Activated CD8-positive, alpha-beta memory T cell treated with anti-CD3 and anti-CD28 coated beads for 4 hours (primary cell): Measurements from ENCODE around the gene CAPN2.
A peak's percentile ranks its signal among the peaks of the same experiment; 100 is the strongest.

ENCODE experiments used
- DNase-seq, 2 donors: peaks; one replicate each; pipeline ENCODE4 v3.0.0-alpha.2; 2020; ENCODE audit warnings: low read depth in 2 of 2

The CAPN2 gene

DNA sequence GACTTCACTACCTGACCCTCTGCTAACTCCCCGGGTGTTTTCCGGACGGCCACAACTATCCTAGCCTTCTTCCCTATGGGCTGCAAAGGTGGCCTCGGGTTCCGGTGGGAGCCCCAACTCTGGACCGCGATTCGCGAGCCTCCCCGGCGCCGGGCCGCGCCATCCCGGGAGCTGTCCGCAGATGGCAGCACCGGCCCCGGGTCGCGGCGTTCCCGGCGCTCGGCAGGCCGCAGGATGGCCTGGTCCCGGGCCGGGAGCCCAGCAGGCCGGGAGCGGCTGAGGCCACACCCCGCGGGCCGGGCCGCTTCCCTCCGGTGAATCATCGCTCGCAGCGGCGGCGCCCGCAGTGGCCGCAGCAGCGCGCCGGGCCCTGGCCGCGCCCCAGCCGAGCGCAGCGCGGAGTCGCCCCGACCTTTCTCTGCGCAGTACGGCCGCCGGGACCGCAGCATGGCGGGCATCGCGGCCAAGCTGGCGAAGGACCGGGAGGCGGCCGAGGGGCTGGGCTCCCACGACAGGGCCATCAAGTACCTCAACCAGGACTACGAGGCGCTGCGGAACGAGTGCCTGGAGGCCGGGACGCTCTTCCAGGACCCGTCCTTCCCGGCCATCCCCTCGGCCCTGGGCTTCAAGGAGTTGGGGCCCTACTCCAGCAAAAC lies at the start of gene CAPN2:
TSS of gene CAPN2 (plus strand) at position 346 of the 656 bp plus-strand sequence. CDS start at position 448, 102 bp downstream.
- peak in 1 of 2 donors; percentile 20 for DNase-seq

DNA sequence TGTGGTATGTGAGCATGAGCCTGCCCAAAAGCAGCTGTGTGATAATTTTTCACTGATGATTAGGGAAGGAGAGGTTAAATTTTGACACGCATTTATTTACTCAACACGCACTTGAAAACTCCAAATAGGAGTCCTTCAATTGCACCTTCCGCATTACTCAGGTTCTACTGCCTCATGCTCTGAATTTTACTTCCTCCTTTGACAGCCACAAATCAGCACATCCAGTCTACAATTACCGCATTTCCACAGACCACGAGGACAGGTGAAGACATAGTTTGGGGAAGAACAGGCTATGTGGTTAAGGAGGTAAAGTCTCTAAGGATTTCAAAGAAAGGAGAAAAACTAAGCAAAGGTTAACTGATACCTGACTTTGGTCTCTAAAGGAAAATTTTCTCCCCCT lies 49.4 kb upstream of the CAPN2 start:
- no peak for DNase-seq

- DNase-seq = no peak
Measured at GRCh38 chr1:223664106-223664505, 48.2 kb upstream of the CAPN2 start.

DNA sequence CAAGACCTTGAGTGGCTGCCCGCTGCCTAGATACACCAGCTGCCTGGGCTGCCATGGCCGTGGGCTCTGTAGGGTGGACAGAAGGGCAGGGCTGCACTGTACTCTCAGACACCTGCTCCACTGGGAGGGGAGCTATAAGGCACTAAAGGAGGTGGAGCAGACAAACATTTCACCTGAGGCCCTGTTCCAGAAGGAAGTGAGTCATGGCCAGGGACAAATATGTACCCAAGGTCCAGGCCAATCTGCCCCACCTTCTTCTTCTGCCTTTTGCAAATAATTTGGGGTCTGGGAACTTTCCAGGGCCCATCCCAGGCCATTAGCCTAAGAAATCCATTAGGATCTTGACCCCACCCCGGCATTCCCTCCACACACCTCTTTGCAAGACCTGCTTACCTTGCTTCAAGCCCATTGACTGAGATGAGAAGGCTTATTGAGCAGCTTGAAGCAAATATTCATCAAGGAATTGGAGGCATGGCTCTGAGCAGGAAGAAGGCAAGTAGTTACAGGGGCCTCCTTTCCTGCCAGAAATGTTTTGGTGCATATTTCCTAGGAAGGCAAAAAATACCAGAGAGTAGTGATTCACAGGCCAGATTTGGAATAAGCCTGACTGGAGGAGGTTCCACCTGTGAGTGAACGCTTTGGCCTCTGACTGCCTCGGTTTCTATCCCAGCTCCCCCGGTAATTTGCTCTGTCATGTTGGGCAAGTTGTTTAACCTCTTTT lies 46.6 kb upstream of the CAPN2 start, which contains the start of gene CAPN8:
TSS of gene CAPN8 (minus strand) at position 110 of the 721 bp plus-strand sequence. CDS start at position 55, 55 bp downstream.
- DNase-seq = no peak

- no peak for DNase-seq
Measured at GRCh38 chr1:223667484-223668182, 44.7 kb upstream of the CAPN2 start.

- DNase-seq = no peak
Measured at GRCh38 chr1:223669003-223669795, 43.1 kb upstream of the CAPN2 start.

GRCh38 chr1:223670458-223671159 lies 41.7 kb upstream of the CAPN2 start:
- DNase-seq = no peak

DNA sequence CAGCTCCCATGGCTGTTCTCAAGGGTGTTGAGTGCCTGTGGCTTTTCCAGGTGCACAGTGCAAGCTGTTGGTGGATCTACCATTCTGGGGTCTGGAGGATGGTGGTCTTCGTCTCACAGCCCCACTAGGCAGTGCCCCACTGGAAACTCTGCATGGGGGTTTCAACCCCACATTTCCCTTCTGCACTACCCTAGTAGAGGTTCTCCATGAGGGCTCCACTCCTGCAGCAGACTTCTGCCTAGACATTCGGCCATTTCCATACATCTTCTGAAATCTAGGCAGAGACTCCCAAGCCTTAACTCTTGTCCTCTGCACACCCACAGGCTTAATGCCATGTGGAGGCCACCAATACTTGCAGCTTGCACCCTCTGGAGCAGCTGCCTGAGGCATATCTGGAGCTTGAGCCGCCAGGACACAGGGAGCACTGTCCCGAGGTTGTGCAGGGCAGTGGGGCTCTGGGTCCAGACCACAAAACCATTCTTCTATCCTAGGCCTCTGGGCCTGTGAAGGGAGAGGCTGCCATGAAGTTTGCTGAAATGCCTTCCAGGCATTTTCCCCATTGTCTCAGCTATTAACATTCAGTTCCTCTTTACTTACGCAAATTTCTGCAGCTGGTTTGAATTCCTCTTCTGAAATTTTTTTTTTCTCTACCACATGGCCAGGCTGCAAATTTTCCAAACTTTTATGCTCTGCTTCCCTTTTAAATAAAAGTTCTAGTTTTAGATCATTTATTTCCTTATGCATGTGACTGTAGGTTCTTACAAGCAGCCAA lies 38.0 kb upstream of the CAPN2 start:
- no peak for DNase-seq

DNA sequence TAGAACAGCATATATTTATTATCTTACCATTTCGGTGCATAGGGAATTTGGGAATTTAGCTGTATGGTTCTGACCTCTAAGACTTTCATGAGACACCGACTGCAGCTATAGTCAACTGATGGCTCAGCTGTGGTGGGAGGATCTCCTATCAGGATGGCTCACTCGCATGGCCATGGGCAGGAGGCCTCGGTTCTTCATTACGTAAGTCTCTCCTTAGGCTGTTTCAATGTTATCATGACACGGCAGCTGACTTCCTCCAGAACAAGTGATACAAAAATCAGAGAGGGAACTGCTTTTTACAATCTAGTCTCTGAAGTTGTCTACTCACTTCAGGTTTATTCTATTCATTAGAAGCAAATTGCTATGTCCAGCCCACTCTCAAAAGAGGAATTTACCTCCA lies 33.5 kb upstream of the CAPN2 start:
- no peak for DNase-seq

DNA sequence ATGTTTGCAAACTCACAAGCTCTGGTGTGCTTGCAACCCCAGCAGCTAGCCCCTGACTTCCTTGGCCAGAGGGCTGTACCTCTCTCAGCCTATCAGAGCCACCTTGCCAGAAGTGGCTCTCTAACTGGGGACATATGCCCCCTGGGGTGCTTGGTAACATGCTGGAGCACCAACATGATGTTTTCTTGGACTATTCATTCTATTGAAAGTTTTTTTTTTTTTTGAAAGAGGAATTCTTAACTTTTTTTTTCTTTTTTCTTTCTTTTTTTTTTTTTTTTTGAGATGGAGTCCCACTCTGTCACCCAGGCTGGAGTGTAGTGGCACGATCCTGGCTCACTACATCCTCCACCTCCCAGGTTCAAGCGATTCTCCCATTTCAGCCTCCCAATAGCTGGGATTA lies 32.2 kb upstream of the CAPN2 start:
- DNase-seq = no peak

GRCh38 chr1:223682502-223682901 lies 29.8 kb upstream of the CAPN2 start:
- DNase-seq = no peak

DNA sequence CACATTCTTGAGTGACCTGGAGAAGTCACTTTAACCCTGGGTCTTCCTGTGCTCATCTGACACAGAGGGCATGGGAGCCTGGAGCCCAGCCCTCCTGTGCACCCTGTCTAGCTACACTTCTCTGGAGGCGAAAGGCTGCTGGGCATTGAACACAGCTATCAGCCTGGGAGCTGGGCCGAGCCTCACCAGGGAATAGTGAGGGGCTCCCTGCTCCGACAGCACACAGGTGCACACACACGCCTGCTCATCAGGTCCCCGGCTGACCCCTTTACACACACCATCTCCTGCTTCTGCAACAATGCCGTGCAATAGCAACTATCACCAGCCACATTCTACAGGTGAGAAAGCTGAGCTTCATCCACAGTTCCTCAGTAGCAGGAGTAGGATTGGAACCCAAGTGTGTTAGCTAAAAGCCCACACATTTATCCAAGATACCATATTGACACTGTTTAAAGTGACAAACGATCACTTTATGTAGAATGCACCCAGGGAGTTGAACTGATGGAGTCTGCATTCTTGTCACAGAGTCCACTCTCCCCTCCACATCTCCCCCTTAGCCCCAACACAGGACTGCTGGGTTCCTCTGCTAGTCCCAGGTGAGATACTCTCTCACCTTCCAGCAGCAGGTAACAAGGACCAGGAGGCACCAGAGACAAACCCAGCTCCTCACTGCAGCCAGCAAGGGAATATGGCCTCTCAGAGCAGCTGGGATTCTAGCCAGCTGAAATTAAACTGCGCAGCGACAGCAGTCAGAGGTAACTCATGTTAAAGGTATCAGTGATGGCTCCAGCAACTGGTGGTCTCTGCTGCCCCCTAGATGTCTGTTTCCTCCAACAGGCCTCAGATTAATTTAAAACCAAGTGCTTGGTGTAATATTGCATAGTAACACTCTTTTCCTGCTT lies 28.5 kb upstream of the CAPN2 start:
- peak; percentile 6 to 19 for DNase-seq

DNA sequence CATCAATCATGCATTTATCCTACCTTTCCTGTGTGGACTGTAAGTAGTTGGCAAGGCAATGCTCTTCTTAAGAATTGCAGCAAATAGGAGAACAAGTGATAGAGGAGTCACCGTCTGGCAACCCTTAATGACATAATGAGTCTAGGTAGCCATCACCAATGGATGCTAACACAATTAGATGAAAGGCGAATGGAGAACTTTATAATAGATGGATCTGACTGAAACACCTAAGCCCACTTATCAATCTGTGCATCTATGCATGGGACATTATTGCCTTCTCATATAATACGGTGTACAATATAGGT lies 27.9 kb upstream of the CAPN2 start:
- no peak for DNase-seq

GRCh38 chr1:223691121-223691520 lies 21.2 kb upstream of the CAPN2 start:
- no peak for DNase-seq

GRCh38 chr1:223695014-223695548 lies 17.3 kb upstream of the CAPN2 start:
- no peak for DNase-seq

- no peak for DNase-seq
Measured at GRCh38 chr1:223695941-223696340, 16.4 kb upstream of the CAPN2 start.

DNA sequence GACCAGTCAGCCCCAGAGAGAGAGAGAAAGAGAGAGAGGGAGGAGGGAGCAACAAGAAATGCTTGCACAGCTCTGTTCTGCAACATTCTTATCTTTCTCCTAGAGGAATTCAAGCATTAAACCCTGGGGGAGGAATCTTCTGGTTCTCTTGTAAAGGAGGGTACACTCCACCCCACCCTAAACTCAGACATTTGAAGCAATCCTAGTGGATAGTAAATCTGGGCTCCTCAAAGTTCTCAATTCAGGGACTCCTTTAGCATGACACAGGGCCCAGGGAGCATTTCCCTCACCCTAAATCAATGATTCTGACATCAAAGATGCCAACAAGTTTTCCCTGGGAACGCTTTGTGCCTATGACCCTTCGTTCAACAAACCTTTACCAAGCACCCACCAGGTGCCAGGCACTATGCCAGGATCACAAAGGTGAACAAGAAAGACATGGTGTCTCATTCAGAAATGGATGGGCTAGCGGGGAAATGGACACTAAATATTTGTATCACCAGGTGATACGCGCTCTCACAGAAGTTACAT lies 11.9 kb upstream of the CAPN2 start:
- DNase-seq = no peak

DNA sequence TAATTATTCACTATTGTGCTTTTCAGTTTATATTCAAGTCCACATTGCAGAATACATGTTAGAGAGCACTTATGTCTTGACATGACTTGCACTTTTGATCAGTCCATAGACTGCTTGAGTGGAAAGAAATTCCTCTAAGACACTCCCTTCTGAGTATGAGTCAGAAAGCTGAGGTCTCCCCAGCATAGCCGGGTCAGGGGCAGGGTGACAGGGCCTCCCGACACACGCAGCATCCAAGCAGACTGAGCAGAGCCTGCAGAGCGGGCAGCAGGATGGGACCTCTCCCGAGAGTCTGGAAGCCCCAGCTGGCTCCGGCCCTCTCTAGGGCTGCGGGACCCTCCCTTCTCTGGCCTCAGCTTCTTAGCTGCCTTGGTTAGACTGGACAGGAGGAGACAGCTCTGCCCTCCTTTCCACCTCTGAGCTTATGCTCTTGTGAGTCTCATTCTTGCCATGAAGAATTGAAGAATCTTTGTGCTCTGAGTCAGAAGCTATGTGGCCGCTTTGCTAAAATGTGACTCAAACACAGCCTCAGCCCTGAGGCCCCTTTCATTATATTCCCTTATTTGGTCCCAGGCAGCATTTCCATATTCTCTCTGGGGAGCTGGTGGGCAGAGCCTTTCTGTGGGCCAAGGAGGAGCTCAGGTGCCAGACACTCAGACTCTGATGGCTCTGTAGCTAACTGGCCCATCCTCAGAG lies 11.2 kb upstream of the CAPN2 start:
- DNase-seq = no peak
